Measurements from ENCODE around the gene MAST3. TPM values are rescaled to one million over a fixed set of nuclear protein-coding genes. Genes with fewer than 3 reads are reported as not detected.

The MAST3 gene
- total and polyA plus RNA-seq, 2 of the 8 experiments (the other 6 are each of a cell fraction or from before 2014, with no cell fraction given) = 3.4 to 9.0 TPM

DNA sequence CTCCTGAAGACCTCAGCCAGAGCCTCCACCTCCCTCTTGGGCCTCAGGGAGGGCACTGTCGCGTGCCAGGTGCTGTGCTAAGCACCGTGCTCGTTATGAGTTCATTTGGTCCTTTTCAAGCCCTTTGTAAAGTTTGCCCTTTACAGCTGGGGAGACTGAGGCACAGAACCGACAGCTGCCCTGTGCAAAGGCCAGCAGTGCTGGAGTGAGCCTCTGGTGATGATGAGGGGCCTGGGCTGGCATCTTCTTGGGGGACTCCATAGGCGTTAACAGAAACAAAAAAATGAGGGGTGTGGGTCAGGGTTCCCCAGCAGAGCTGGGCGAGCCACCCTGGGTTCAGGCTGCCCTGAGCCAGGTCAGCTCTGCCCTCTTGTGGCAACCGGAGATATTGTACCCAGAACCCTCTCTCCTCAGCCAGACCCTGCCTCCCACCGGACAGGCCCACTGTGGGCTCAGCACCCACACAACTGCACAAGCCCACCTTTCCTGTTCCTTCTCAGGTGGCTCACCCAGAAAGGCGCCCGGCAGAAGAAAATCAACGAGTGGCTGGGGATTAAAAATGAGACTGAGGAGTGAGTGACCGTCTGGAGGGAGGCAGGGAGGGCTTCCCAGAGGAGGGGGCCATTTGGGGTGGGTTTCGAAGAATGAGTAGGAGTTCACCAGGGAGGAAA lies 70.5 kb downstream of the MAST3 start:
- Histone ChIP-seq H3K9ac (replicated peaks in 1 of 4; ENCODE audit: extremely low read depth in 1 of 4, low read depth in 3 of 4, low read length in 3 of 4) (no peak overlapping the region), H3K23ac (ENCODE audit: insufficient read length) (no peak overlapping the region), H4K5ac (ENCODE audit: insufficient read length, low read depth, low read length) (no peak overlapping the region), H3K56ac (replicated peaks; ENCODE audit: insufficient read length, low read depth, low read length) (no peak overlapping the region), H2BK12ac (ENCODE audit: low read depth, low read length) (peak overlapping the region; percentile 68; the same call in 1 of the 2 replicates), H2AK5ac (ENCODE audit: low read depth, low read length) (no peak overlapping the region), H3K9me3 (ENCODE audit: insufficient read depth in 2 of 2, low read depth in 1 of 2, low read length in 1 of 2) (no peaks in the 10 kb centered on the region), H3K27ac (ENCODE audit: low read depth, low read length) (no peak overlapping the region), H3K23me2 (ENCODE audit: low read depth, low read length) (no peaks in the 10 kb centered on the region), H4K20me1 (replicated peaks in 1 of 2; ENCODE audit: control insufficient read depth in 1 of 2, insufficient read depth in 2 of 2, low read length in 2 of 2) (peaks cover 0 to 2% of the 10 kb centered on the region in 2 experiments), H2BK120ac (replicated peaks; ENCODE audit: low read depth, low read length) (no peak overlapping the region), H2BK5ac (ENCODE audit: low read depth, low read length) (no peak overlapping the region; the same call in 1 of the 2 replicates), H4K8ac (ENCODE audit: extremely low read depth, insufficient read depth, low read length) (no peak overlapping the region; the same call in 1 of the 2 replicates), H2BK15ac (ENCODE audit: low read length) (no peak overlapping the region), H3K27me3 (replicated peaks in 1 of 4; ENCODE audit: control insufficient read depth in 3 of 4, extremely low read depth in 1 of 4, insufficient read depth in 3 of 4, low read length in 3 of 4) (no peaks in the 10 kb centered on the region), H2AFZ (ENCODE audit: low read length) (no peak overlapping the region), H2BK20ac (ENCODE audit: low read length) (no peak overlapping the region), H3K36me3 (ENCODE audit: control insufficient read depth in 2 of 4, insufficient read depth in 4 of 4, low read length in 3 of 4) (peaks cover 9 to 29% (median 17%) of the 10 kb centered on the region in 4 experiments; a peak in 7 of 8 replicates), H3K18ac (ENCODE audit: extremely low read depth, low read length) (no peak overlapping the region), H3K4me3 (ENCODE audit: extremely low read depth in 1 of 4, insufficient read depth in 2 of 4, low read depth in 3 of 4, low read length in 4 of 4) (no peak overlapping the region), H3K14ac (ENCODE audit: insufficient read length) (no peak overlapping the region), H3K79me1 (ENCODE audit: low read depth, low read length) (no peaks in the 10 kb centered on the region), H3K4me1 (replicated peaks in 1 of 4; ENCODE audit: control insufficient read depth in 3 of 4, insufficient read depth in 4 of 4, low read length in 3 of 4) (peaks cover 0 to under 1% (median 0%) of the 10 kb centered on the region in 4 experiments; a peak in 2 of 7 replicates), H3K4ac (replicated peaks; ENCODE audit: insufficient read length, low read depth, low read length) (no peak overlapping the region), H3K4me2 (ENCODE audit: insufficient read depth in 1 of 2, low read depth in 2 of 2, low read length in 2 of 2) (no peak overlapping the region), H3K79me2 (ENCODE audit: control insufficient read depth in 1 of 2, insufficient read depth in 2 of 2, low read length in 2 of 2) (no peaks in the 10 kb centered on the region), H4K91ac (replicated peaks; ENCODE audit: insufficient read length, low read length) (no peak overlapping the region)
- FAIRE-seq = peak; percentile 60
- CTCF ChIA-PET (ENCODE audit: partially characterized antibody) = interaction anchor here (0.6 to 2.5 kb wide), 23 partner anchors 8 to 93 kb away, joined by 3 to 17 read pairs (median 4); partner anchors contain the start of gene RAB3A
- WGBS, 2 experiments (ENCODE audit: extremely low coverage in 1 of 2, insufficient coverage in 1 of 2, insufficient read length in 1 of 2, insufficient replicate concordance in 2 of 2, low coverage in 1 of 2, low lambda C conversion rate in 2 of 2, missing lambda C conversion rate in 1 of 2) = 84% methylated on average over 14 of the region's 14 CpGs; no CpG with 5 or more reads in 1 of the 2 experiments
- POLR2A ChIA-PET (ENCODE audit: partially characterized antibody) = interaction anchor here (0.6 to 1.5 kb wide), 7 partner anchors 19 to 558 kb away, joined by 3 to 4 read pairs (median 3); no protein-coding TSS in a partner anchor
- peak in 1 of 2 experiments; percentile 84 for DNase-seq (ENCODE audit: low read depth in 1 of 2, low spot score in 2 of 2)
- 0 out of 4 replicates have a peak, but pooled peaks of 1 of the 2 experiments have one; percentile 44 for TF ChIP-seq SIN3A (conservative IDR thresholded peaks at IDR 0.05 in 1 of 2, IDR thresholded peaks at IDR 0.05 in 1 of 2; ENCODE audit: low read depth in 1 of 2, low read length in 2 of 2)
- 0 out of 2 replicates have a peak, but pooled peaks have one; percentile 12 for TF ChIP-seq BACH1 (IDR thresholded peaks at IDR 0.05; ENCODE audit: low read length)
- peak; percentile 82 to 87 for TF ChIP-seq RAD21 (IDR thresholded peaks at IDR 0.05 in 1 of 2, conservative IDR thresholded peaks at IDR 0.05 in 1 of 2; ENCODE audit: low read depth in 2 of 2, low read length in 2 of 2)
- TF ChIP-seq FOSL1 (IDR thresholded peaks at IDR 0.05; ENCODE audit: insufficient read depth, low read depth, low read length) = no peak
- peak; percentile 89 to 92 (median 90) for TF ChIP-seq CTCF (IDR thresholded peaks at IDR 0.05; ENCODE audit: control extremely low read depth in 1 of 3, insufficient read depth in 1 of 3, low read depth in 1 of 3, low read length in 3 of 3)
- TF ChIP-seq CTBP2 (IDR thresholded peaks at IDR 0.05; ENCODE audit: borderline replicate concordance, insufficient read depth, insufficient read length, low read length) = no peak

All from H1 (cell line).